Astrocyte of the cerebellum (primary cell): ENCODE measurements around the gene KIF1A.

Source experiments
- DNase-seq: peaks from one replicate; pipeline ENCODE4 v3.0.0-alpha.2; 2011; ENCODE audit warnings: low read depth
- H3K4me3 ChIP-seq: 2 replicates; pipeline ENCODE4 v1.5.1; 2011; ENCODE audit warnings: mild to moderate bottlenecking, low read depth, low read length, moderate library complexity
- in situ Hi-C: cut with HindIII; loops from 2 replicates; pipeline ENCODE4 v1.10.0; 2017; ENCODE audit warnings: low sequenced_read_pairs
- TF ChIP-seq, protein P1 (sequence below): IDR thresholded peaks from 2 replicates; pipeline ENCODE4 v1.5.1; 2012; ENCODE audit warnings: low read length, low read depth, moderate library complexity, mild to moderate bottlenecking; ENCODE audit errors: missing control alignments

The KIF1A gene

DNA sequence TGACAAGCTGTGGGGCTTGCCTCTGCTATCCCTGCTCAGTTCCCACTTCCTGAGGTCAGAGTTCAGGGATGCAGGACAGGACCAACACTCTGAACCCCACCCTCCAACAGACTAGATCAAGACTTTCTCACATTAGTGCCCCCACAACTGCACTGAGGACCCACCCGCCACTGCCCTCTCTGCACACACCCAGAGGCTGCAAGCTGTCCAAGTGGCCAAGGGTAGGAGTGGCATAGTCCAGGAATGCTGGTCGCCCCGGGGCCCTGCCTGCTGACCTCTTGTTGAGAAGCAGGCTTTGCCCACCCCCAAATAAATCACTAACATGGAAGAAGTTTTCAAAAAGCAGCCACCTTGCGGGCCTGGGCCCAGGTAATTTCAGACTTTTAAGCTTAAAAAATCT is 5.5 kb upstream of the KIF1A start:
- TF ChIP-seq, protein P1, sequence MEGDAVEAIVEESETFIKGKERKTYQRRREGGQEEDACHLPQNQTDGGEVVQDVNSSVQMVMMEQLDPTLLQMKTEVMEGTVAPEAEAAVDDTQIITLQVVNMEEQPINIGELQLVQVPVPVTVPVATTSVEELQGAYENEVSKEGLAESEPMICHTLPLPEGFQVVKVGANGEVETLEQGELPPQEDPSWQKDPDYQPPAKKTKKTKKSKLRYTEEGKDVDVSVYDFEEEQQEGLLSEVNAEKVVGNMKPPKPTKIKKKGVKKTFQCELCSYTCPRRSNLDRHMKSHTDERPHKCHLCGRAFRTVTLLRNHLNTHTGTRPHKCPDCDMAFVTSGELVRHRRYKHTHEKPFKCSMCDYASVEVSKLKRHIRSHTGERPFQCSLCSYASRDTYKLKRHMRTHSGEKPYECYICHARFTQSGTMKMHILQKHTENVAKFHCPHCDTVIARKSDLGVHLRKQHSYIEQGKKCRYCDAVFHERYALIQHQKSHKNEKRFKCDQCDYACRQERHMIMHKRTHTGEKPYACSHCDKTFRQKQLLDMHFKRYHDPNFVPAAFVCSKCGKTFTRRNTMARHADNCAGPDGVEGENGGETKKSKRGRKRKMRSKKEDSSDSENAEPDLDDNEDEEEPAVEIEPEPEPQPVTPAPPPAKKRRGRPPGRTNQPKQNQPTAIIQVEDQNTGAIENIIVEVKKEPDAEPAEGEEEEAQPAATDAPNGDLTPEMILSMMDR = no peak
- DNase-seq = no peak
- in situ Hi-C loops = no loop called here
- no peak overlapping the region for H3K4me3 ChIP-seq

DNA sequence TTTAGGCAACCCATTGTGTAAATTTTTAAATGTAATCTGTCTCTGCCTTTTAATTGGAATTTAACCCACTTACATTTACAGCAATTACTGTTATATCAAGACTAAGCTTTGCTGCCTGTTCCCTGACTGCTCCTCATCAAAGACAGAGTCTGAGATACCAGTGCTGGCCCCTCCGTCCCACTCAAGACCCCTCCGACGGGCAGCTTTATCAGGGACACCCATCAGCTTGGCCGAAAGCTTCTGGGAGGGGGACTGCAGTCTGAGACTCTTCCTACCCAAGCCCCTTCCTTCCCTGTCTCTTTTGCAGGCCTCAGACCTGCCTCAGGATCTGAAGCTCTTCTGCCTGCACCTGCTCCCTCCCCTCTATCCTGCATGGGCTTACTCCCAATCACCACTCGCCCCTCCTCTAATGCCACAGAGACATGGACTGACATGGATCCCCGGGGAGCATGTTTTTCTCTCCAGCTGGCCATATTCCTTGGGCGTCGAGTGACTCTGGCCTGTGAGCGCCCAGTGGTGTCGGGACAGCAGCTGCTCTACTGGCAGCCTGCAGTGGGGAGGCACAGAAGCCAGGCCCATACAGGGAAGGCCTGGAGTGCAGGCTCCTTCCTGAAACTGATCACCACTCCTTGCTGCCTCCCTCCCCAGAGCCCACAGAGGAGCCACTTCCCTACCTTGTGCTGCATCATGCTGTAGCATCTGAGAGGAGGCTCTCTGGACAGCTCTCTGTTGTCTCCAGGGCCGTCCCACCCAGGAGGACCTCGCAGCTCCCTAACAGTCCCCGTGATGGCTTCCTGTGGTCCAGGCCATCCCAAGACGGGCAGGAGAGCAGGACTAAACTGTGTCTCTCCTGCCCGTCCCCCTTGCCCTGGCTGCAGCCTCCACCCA is 3.7 kb upstream of the KIF1A start:
- in situ Hi-C loops = no loop called here
- TF ChIP-seq, protein P1 = no peak
- DNase-seq = no peak
- H3K4me3 ChIP-seq = no peak overlapping the region

DNA sequence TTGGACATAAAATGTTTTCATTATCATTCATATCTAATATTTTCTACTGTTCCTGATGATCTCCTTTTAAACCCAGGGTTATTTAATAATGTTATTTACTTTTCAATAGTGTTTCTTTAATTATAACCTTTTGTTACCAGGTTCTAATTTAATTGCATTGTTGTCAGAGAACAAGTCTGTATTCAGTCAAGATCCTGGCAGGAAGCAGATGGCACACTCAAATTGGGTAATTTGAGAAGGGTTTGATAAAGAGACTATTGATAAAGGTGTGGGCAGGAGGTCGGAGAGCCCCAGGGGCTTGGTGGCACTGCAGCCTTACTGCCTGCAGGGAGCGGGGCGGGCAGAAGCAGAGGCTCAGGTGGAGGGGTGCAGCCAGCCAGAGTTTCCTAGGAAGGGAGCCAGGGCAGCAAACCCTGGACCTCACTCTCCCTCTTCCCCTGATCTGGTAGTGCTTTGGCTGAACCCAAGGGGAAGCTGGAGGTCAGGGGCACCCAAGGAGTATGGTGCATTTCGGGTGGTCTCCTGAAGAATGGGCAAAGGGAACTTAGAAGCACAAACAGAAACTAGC is 2.3 kb upstream of the KIF1A start:
- in situ Hi-C loops = no loop called here
- DNase-seq = no peak
- H3K4me3 ChIP-seq = no peak overlapping the region
- TF ChIP-seq, protein P1 = no peak

DNA sequence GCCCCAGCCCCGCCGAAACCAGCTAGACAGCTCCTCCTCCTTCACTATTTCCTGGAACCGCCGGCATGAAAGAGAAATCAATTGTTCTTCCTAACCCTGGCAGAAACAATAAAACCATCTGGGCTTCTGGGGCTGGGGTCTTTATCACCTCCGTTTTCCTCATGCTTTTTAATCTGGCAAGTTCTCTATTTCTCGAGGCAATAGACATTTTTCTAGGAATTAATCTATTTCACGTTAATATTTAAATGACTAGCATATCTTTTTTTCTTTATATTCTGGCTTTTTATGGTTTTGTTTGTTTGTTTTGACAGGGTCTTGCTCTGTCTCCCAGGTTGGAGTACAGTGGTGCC is 1.4 kb upstream of the KIF1A start:
- H3K4me3 ChIP-seq = no peak overlapping the region
- TF ChIP-seq, protein P1 = no peak
- no peak for DNase-seq
- in situ Hi-C loops = no loop called here

DNA sequence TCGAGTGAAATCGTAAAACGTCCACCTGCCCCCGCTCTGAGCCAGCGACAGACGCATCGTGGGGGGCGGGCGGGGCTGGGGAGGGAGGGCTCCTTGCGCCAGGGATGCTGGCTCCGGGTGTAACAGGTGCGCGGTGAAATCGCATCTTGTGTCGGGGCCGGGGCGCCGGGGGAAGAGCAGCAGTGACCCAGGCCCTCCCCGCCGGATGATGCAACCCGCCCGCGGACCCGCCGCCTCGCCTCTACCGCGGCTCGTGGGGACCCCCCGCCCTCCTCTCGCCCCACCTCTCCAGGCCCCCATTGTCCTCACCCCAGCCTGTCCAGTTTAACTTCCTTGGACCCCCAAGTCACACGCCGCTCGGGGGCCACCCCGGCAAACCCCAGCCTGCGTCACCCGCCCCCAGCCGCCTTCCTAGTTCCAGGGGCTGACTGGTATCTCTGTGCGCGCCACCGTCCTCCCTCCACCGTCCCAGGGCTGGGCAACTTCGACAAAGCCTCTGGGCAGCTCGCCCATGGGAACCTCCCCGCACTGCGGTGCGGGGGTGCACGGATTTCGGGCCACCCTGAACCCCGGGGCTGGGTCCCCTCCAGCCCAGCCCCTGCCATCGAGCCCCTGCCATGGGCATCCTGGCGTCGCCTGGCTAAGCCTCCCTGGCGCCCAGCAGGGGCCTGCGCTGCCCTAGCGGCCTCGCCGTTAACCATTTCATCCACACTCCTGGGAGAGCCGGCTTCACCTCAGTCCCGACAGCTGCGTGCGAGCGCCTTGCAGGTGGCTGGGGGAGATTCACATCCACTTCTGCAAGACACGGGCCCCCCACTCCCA is 799 bp upstream of the KIF1A start:
- DNase-seq = no peak
- in situ Hi-C loops = no loop called here
- no peak overlapping the region for H3K4me3 ChIP-seq
- TF ChIP-seq, protein P1 = no peak

DNA sequence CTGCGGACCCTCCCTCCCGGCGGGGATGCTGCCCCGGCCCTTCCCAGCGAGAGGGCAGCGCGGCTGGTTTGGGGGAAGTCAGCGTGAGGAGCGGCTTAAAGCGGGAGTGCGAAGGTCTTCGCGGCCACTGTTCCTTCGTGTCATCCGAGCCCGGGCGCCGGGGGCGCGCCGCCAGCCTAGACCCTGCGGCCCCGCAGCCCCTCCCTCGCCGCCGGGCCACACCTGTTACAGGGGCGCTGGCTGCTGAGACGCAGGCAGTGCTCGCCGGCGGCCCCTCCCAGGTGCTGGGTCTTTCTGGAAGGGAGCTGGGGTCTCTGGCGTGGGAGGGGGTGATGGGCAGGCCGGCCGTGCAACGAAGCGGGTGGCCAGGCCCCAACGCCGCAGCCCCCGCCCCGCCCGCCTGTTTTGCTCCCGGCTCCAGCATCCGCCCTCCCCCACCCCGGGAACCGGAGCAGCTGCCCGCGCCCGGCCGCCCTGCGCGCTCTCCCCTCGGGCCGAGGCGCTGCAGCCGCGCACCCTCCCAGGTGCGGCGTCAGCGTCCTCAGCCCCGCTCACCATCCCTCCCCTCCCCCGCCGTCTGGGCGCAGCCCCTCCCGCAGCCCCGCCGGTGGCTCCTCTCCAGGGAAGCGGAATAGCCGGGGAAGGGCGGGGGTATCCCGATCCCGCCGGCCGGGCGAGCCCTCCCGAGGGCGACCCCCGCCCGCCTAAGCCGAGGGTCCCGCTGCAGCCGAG is 727 bp downstream of the KIF1A start:
- DNase-seq = no peak
- in situ Hi-C loops = no loop called here
- TF ChIP-seq, protein P1 = no peak
- H3K4me3 ChIP-seq = no peak overlapping the region
